T-helper 2 cell treated with Interferon-gamma antibody and Interleukin-4, amounts not matched to agents 100 ng/mL and 5 ng/mL, for 36 hours (primary cell): Measurements from ENCODE around the gene SPATA21. TPM values are rescaled to one million over a fixed set of nuclear protein-coding genes. Genes with fewer than 3 reads are reported as not detected.
"Not testable (repeated sequence)": the region's sequence is repeated elsewhere in the genome, so short reads cannot be mapped to it uniquely, and the experiment has no call there.

Experiments used
- intact Hi-C: fragments of 100-400 bp; cut with micrococcal nuclease; formaldehyde crosslinking; loops from one replicate; pipeline ENCODE4 v1.15.1; 2023
- total RNA-seq: library from RNA; stranded (reverse); gene quantifications from 2 replicates; pipeline ENCODE4 v1.2.3, GENCODE V29; 2022

Gene SPATA21, protein sequence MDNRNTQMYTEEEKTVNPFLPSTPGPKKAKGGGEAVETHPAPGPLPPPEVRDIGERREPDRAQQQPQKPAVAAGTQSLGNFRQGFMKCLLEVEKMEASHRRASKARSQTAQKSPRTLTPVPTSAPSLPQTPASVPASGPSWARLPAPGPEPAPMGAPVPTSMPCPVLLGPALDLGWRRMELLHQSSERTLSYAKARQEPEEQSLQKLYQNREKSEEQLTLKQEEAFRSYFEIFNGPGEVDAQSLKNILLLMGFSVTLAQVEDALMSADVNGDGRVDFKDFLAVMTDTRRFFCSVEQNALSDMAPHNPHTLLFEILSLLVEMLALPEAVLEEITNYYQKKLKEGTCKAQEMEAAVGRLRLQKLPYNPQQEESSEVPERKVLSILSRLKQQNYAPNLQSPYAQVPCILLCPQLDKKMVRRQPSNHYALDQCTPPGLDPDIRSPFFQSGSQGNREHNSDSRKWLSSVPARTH
- 0.11 TPM in 1 of 2 replicates, not detected in the other for total RNA-seq

DNA sequence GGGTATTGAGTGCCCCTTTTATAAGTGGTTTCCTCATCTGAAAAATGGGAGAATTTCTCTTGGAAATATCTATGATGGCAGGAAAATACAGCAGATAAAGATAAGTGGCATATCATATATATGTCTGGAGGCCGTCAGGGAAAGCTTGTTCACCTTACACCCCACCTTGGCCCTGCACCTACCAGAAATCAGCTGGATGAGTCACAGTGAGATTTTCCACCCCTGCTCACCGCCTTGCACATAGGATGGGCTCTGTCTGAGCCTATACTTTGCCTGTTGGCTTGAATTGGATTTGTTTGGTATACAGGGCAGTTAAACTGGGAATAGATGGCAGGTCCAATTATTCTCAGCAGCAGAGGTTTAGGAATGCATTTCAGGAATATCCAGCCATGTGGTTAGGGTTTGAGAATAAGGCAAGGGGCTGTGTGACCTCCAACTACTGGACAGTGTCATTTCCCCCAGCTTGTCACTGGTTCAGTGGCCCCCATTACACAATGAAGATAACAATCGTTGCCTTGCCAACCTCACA is at the start of gene SPATA21:
Gene SPATA21 (minus strand): TSS at position 479 of the 529 bp plus-strand sequence. CDS start 6,053 bp downstream, outside the sequence.
- intact Hi-C loops, result no loop called here

DNA sequence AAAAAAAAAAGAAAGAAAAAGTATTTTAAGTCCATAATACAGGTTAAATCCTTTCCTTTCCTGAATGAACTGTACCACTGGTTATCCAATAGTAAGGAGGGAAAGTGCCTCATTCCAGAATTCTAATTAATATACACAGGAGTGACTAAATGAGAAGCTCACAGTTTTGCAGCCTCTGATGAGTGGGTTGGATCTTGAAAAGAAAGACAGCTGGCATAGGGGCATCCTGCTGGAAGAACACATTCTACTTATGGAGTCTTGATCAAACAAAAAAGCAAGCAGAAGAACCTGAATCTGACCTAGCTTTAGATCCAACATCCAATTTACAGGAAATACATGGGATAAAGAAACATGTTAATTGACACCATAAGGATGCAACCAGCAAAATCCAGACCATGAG is 49.8 kb upstream of the SPATA21 start:
- intact Hi-C loops, result not testable (repeated sequence)

DNA sequence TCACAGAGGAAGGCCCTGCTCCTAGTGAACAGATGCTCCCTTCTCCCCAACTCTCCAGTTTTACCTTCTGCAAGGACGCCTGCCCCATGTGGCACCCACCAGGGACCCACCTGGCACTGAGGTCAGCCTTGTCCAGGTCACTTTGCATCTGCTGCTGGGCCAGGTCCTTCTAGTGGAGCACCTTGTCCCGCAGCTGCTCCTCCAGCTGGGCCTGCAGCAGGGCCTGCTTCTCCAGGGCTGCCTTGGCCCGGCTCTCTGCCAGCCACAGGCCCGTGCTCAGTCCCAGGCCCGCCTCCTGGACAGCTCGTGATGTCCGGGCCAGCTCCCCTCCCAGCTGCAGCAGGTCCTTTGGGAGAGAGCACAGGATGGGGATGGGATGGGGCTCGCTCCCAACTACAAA is 49.1 kb upstream of the SPATA21 start:
- intact Hi-C loops, result not testable (repeated sequence)

DNA sequence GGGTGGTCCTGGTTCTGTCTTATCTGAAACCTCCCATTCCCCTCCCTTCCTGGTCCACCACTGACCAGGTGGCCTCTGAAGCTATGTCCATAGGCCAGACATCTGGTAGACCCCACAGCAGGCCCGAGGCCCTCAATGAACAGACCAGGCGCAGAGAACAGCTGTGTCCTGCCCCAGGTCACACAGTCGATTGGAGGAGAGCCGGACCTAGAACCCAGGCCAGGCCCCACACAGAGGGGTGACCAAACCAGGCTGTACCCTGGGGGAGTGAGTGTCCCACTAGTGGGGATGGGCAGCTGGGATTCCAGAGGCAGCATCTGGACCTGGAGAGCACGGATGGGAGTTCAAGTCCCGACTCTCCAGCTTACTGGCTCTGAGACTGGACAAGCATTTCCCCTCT is 47.7 kb upstream of the SPATA21 start:
- intact Hi-C loops, result no loop called here

DNA sequence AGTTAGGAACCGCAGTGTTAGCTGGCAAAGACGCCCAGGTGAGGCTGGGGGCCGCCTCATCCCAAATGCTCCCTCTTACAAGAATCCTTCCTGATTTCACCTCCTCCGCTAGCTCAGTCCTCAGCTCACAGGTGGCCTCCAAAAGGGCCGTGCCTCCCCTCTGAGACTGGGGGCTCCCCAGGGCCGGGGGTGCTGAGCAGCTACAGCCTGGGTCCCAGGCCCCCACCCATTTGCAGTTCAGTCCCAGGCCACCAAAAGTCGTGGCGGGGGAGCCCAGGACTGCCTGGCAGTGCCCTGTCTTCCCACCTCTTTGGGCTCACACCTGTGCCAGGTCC is 47.2 kb upstream of the SPATA21 start:
- intact Hi-C loops, result no loop called here

DNA sequence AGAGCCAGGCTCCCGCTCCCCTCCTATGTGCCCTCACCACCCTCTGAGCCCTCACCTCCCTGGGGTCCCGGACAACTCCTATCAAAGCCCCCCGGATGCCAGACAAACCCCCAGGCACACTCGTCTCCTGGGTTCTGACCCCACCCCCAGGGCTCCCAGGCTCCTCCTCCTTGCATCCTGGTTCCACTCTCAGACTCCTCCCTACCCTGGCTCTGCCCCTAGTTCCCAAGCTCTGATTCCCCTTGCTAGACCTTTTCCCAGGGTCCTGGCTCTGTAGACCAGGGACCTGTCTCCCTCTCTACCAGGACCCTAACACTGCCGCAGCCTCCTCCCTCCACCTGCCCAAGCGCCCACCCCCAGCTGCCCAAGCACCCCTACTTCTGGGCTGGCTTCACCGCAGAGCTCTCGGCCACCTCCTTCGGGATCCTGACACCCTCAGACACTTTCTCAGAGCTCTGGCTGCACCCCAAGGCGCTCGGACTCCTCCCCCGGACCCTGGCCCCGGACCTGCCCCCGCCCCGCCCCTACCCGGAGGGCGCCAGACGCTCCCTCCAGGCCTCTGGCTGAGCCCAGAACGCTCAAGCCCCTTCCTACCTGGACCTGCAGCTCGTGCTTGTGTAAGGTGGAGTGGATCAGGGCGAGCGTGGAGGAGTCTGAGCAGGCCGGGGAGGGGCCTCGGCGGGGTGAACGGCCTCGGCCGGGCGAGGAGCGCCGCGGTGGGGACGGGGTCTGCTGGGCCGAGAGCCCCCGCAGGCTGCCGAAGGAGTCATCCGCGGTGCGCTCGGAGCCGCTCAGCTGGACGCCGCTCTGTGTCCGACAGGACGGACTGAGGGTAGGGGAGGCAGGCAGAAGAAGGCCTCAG is 46.6 kb upstream of the SPATA21 start:
- intact Hi-C loops, result not testable (repeated sequence)

DNA sequence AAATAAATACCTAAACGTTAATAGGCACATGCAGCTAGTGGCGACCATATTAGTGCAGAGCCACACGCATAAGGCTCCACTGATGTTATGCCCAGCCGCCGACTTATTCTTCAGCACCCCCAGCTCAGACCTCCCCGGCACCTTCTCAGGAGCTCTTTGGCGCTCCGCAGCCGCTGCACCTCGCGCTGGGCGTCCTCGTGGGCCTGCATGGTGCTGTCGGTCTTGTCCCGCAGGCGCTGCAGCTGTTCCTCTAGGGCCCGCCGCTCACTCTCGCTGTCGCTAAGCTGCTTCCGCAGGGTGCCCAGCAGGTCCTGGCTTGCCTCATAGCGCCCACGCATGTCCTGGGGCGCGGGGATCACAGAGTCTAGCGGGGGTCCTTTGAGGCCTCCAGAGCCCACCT is 45.9 kb upstream of the SPATA21 start:
- intact Hi-C loops, result not testable (repeated sequence)

DNA sequence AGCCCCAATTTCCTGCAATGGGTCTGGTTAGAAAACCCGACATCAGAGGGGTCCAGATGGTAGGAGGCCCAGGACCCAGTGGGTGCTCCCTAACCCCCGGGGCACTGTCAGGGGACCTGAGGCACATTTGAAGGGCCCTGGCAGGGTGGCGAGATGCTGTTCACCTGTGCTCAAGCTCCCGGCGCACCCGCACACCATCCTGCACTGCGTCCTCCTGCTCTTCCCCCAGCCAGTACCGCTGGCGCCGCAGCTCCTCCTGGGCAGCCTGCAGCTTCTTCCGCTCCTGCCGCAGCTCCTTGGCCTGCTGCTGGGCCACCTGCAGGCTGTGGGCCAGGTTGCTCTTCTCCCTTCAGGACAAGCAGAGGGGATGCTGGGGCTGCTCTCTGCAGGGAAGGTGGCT is 40.9 kb upstream of the SPATA21 start:
- intact Hi-C loops, result no loop called here

DNA sequence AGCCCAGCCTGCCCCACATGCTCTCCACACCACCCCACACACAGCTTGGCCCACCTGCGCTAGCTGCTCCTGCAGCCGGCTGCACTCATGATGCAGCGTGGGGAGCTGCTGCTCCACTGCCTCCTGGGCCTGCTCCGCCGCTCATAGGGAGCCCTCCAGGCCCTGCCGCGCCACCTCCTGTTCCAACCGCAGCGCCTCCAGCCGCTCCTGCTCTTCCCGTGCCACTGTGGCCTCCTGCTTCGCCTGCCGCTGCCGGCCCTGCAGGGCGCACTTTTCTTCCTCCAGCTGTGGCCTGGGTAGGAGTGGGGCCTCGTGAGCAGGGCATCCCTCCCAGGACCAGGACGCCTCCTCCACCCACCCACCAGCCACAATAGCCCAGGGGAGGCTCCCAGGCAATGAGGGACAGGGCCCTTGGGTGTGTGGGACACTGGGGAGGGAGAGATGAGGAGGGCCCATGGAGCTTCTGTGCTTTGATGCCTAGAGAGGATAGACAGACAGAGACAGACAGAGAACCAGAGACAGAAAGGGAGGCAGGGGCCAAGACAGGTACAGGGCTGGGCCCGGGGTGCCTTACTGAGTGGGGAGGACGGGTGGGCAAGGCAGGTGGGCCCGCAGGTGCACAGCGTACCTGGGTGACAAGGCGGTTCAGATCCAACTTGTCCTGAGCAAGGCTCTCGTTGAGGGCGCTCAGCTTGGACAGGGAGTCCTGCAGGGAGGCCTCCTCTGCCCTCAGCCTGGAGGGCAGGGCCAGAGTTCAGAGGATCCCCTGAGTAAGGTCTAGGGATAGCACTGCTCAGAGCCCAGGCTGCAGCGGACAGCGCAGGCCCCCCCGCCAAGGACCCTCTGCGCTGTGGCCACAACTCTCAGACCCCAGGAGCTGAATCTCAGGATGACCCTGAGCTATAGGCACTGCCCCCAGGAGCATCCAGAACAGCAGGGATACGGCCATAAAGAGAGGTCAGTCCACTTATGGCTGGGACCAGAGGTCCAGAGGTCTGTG is 38.8 kb upstream of the SPATA21 start:
- intact Hi-C loops, result not testable (repeated sequence)

DNA sequence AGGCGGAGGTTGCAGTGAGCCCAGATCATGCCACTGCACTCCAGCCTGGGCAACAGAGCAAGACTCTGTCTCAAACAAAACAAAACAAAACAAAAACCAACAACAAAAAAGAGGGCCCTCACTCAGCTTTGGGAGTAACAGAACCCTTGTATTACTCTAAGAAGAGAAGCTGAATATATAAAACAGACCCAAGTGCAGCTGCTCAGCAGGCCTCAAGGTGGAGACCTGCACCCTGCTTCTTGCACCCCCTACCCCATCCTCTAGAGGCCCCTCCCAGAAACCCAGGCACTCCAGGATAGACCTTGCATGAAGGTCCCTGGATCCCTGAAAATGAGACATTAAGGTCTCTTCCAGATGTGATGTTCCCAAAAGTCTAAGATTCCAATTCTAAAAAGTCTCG is 37.7 kb upstream of the SPATA21 start:
- intact Hi-C loops, result not testable (repeated sequence)

DNA sequence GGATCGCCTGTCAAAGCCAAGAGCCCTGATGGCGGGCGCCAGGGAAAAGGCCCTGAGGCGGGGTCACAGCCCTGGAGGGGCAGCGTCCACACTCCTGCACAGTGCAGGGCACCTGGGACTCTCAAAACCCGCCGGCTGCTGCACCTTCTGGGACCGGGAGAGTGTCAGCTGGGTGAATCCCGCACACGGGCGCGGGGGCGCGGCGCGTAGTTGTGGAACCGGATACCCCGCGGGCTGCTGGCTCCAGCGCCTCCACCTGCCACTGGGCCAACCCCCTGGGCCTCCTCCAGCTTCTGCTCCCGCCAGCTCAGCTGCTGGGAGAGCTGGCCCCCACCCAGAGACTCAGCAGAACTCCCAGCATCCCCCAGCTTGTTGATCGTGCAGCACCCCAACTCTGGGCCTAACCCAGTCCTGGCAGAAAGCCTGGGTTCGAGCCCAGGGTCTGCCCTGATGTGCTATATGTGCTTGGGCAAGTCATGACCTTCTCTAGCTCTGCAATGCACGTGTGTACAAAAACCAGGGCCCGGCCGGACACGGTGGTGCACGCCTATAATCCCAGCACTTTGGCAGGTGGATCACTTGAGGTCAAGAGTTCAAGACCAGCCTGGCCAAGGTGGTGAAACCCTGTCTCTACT is 37.1 kb upstream of the SPATA21 start:
- intact Hi-C loops, result no loop called here

DNA sequence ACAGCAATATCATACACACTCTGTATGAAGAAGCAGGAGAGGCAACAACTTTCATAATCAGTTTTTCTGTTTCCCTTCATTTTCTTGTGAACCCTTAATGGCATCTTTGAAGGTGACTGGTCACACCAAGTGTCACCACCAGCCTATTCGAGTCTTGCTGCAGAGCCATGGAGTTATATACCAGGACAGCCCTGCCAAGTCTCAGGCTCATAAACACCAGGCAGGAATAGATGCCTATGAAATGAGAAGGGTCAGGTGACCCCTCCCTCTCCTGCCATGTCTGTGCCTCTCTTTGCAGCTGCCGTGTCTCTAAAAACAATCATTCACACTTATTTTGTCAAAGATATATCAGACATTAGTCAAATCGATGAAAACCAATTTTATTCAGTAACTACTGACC is 31.3 kb upstream of the SPATA21 start:
- intact Hi-C loops, result no loop called here

DNA sequence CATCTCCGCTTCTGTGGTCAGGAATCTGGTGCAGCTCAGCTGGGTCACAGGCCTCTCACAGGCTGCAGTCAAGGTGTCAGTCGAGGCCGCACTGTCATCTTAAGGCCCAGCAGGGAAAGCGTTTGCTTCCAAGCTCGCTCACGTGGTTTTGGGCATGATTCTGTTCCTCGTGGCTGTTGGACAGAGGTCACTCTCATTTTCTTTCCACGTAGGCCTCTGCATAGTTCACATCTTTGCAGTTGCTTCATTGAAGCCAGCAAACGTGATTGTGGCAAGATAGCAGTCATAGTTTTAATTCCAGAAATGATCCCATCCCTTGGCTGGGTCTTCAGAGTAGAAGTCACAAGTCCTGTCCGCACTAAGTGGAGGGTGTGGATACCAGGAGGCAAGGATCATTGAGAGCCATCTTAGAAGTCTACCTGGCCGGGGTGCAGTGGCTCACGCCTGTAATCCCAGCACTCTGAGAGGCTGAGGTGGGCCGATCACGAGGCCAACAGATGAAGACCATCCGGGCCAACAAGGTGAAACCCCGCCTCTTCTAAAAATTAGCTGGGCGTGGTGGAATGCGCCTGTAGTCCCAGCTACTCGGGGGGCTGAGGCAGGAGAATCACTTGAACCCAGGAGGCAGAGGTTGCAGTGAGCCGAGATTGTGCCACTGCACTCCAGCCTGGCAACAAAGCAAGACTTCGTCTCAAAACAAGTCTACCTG is 27.8 kb upstream of the SPATA21 start:
- intact Hi-C loops, result no loop called here

DNA sequence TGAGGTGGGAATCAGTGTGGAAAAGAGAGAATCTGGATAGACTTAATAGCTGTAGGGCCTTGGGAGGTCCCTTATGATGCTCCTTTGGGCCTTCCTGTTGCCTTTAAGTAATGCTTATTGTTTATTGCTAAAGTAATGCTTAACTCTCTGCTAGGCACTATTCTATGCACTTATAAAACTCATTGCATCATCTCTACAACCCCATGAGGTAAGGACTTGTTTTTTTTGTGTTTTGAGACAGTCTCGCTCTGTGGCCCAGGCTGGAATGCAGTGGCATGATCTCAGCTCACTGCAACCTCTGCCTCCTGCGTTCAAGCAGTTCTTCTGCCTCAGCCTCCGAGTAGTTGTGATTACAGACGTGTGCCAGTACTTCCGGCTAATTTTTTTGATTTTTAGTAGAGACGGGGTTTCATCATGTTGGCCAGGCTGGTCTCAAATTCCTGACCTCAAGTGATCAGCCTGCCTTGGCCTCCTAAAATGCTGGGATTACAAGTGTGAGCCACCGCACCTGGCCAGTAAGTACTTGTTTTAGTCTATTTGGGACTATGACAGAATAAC is 25.6 kb upstream of the SPATA21 start:
- intact Hi-C loops, result no loop called here

DNA sequence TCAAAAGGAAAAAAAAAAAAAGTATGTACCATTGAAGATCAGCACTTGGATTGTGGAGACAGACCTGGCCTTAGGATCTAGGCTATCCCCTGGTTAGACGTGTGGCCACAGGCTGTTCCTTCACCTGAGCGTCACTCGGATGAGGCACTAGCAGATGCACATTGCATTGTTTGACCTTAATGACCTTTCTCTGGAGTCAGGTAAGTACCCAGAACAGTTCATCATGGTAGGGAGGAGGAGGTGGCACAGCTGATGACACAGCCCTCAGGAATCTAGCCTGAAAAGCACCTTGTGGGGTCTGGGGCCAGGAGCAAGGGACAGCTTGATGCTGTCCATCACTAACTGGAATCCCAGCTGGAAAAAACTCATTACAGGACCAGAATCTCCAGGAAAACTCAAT is 24.5 kb upstream of the SPATA21 start:
- intact Hi-C loops, result no loop called here

DNA sequence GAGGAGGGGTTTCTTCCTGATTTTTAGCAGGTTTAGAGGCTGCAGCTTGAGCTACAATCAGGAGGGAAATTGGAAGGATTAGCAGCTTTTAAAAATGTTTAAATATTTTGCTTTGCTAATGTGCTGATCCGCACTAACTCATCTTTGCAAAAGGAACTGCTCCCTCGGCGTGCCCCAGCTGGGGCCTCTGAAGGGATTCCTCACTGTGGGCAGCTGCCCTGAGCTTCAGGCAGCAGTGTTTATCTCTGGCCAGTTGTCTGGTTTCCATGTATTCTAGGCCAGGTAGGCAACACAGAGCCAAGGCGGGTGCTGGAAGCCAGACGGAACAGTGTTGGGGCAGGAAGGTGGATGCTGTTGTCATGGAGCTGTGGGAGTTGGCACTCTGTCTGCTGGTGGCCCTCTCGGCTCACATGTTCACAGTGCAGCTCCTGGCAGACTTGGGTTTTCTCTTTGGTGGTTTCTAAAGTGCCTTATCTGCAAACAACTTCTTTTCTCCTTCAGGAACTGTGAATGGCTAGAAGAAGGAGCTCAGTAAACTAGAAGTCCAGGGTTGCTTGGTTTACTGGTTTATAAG is 22.2 kb upstream of the SPATA21 start:
- intact Hi-C loops, result no loop called here

DNA sequence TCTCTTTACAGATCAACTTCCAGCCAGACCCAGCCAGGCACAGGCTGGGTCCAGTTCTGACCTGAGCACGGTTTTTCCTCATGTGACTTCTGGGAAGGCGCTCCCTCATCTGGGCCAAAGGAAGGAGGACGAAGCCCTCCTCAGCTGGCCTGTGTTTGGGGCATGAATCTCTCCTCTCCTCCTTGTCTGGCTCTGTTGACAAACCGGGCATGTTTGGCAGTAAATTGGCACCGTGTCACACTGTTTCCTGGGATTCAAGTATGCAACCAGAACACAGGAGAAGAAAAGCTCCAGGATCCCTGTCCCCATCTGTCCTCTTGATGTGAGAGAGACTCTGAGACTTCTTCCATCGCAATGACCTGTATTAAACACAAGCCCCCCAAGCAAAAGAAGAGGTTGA is 21.6 kb upstream of the SPATA21 start:
- intact Hi-C loops, result no loop called here

DNA sequence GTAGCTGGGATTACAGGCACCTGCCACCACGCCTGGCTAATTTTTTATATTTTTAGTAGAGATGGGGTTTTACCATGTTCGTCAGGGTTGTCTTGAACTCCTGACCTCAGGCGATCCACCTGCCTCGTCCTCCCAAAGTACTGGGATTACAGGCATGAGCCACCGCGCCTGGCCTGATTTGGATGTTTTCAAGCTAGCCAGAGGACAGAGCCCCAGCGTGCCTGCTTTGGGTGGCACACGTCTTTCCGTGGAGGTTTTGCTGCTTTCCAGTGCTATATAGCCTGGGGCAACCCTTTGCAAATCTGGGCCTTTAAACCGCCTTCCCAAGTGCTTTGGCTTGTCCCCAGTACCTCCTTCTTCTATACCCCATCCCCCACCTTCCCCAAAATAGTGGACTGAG is 18.9 kb upstream of the SPATA21 start:
- intact Hi-C loops, result not testable (repeated sequence)

DNA sequence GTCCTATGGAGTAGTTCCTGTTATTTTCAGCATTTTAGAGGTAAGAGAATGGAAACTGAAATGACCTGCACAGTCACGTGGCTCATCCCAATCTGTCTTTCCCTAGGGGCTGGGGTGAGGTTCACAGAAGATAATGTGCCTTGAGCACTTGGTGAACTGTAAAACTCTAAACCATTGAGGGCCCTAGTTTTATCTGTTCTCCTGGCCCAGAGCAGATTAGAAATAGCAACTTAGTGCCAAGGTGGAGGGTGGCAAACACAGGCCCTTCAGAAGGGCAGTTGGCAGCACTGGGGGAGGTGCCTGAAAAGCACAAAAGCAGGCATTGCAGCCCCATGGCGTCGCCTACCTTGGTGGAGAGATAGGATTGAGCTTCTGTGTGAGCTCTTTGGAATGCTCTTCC is 17.7 kb upstream of the SPATA21 start:
- intact Hi-C loops, result not testable (repeated sequence)
